Dermis microvascular lymphatic vessel endothelial cell (primary cell): Measurements from ENCODE around the gene PRMT2. TPM values are rescaled to one million over a fixed set of nuclear protein-coding genes. Genes with fewer than 3 reads are reported as not detected.

ENCODE experiments used
- DNase-seq, 2 donors: peaks; one replicate each; pipeline versions ENCODE4 v3.0.0 to v3.0.0-alpha.2; 2010; ENCODE audit warnings: low read depth in 2 of 2
- total RNA-seq: library from RNA; depleted of rRNA; stranded (reverse); fragments of >200 nt; gene quantifications from 2 replicates; pipeline ENCODE4 v1.2.1, GENCODE V29; 2014

PRMT2 gene
- total RNA-seq, 1 donor from 2014 or later: 96.2 TPM

GRCh38 chr21:46641656-46642055 lies 6.2 kb downstream of the PRMT2 start:
- DNase-seq: no peak

GRCh38 chr21:46643379-46644177 lies 8.1 kb downstream of the PRMT2 start:
- DNase-seq: no peak

- no peak for DNase-seq
Observed at GRCh38 chr21:46645840-46646239, 10.4 kb downstream of the PRMT2 start.

- DNase-seq: no peak
Observed at GRCh38 chr21:46646541-46647154, 11.2 kb downstream of the PRMT2 start.

GRCh38 chr21:46648539-46648938 lies 13.1 kb downstream of the PRMT2 start:
- DNase-seq: no peak

GRCh38 chr21:46649356-46649755 lies 13.9 kb downstream of the PRMT2 start:
- no peak for DNase-seq

- DNase-seq: no peak
Observed at GRCh38 chr21:46650476-46651098, 15.1 kb downstream of the PRMT2 start.

GRCh38 chr21:46651121-46651520 lies 15.6 kb downstream of the PRMT2 start:
- DNase-seq: no peak

GRCh38 chr21:46655230-46655629 lies 19.8 kb downstream of the PRMT2 start:
- DNase-seq: no peak

GRCh38 chr21:46656820-46657219 lies 21.3 kb downstream of the PRMT2 start:
- no peak for DNase-seq

GRCh38 chr21:46660505-46660904 lies 25.0 kb downstream of the PRMT2 start:
- no peak for DNase-seq

GRCh38 chr21:46661211-46661625 lies 25.7 kb downstream of the PRMT2 start:
- peak in 1 of 2 donors; percentile 65 for DNase-seq

- no peak for DNase-seq
Observed at GRCh38 chr21:46661642-46662366, 26.3 kb downstream of the PRMT2 start.

- no peak for DNase-seq
Observed at GRCh38 chr21:46662367-46662654, 26.8 kb downstream of the PRMT2 start.

GRCh38 chr21:46662765-46663500 lies 27.5 kb downstream of the PRMT2 start:
- no peak for DNase-seq

GRCh38 chr21:46663754-46664153 lies 28.3 kb downstream of the PRMT2 start:
- no peak for DNase-seq

- no peak for DNase-seq
Observed at GRCh38 chr21:46664316-46664995, 29.0 kb downstream of the PRMT2 start.

GRCh38 chr21:46665566-46665965 lies 30.1 kb downstream of the PRMT2 start:
- DNase-seq: no peak

- peak in 1 of 2 donors; percentile 22 for DNase-seq
Observed at GRCh38 chr21:46666941-46667740, 31.7 kb downstream of the PRMT2 start.
